Gastroesophageal sphincter (tissue), 4 donors: ENCODE measurements around the gene MPZ. TPM values are rescaled to one million over a fixed set of nuclear protein-coding genes. Genes with fewer than 3 reads are reported as not detected.

Source experiments
- ATAC-seq: fragments of 150-250 bp; one replicate; pipeline ENCODE4 v1.9.1; 2016; ENCODE audit warnings: mild to moderate bottlenecking, moderate library complexity
- H3K27ac ChIP-seq, 4 donors: fragments of 200-600 bp; sonication (generic) in 3 of 4; 1 replicate in 3 of 4; 2 replicates in 1 of 4; pipeline ENCODE4 v1.5.1; 2016 to 2019
- H3K27me3 ChIP-seq: fragments of 200-600 bp; sonication (generic); one replicate; pipeline ENCODE4 v1.5.1; 2019
- H3K36me3 ChIP-seq, 2 donors: fragments of 200-600 bp; sonication (generic); one replicate each; pipeline ENCODE4 v1.5.1; 2019; ENCODE audit warnings: control low read depth in 1 of 2
- H3K4me1 ChIP-seq, 3 donors: fragments of 200-600 bp; sonication (generic); 1 replicate in 2 of 3; 2 replicates in 1 of 3; pipeline ENCODE4 v1.5.1; 2016 to 2019; ENCODE audit warnings: control low read depth in 2 of 3
- H3K4me3 ChIP-seq, 2 donors: fragments of 200-600 bp; sonication (generic); one replicate each; pipeline ENCODE4 v1.5.1; 2019; ENCODE audit warnings: mild to moderate bottlenecking in 1 of 2, moderate library complexity in 1 of 2
- H3K9me3 ChIP-seq, 3 donors: fragments of 200-600 bp; sonication (generic); one replicate each; pipeline ENCODE4 v1.5.1; 2017 to 2019; ENCODE audit warnings: control low read depth in 2 of 3
- EP300 ChIP-seq: sonication (generic); formaldehyde crosslinking; IDR thresholded peaks from one replicate; pipeline ENCODE4 v1.6.1; 2017; ENCODE audit warnings: antibody characterized with exemption, mild to moderate bottlenecking
- POLR2A ChIP-seq, 2 donors: fragments of 450-650 bp; IDR thresholded peaks; one replicate each; pipeline ENCODE4 v1.6.1; 2017; ENCODE audit warnings: antibody characterized with exemption in 2 of 2, mild to moderate bottlenecking in 2 of 2, moderate library complexity in 1 of 2
- POLR2AphosphoS5 ChIP-seq: sonication (generic); formaldehyde crosslinking; IDR thresholded peaks from one replicate; pipeline ENCODE4 v1.6.1; 2017; ENCODE audit warnings: antibody characterized with exemption
- WGBS, 2 donors: methylation state at CpG; one replicate each; pipeline ENCODE4 v1.1.5; 2018; ENCODE audit warnings: low coverage in 1 of 2; 5-methylcytosine and 5-hydroxymethylcytosine counted together
- total RNA-seq, 4 donors: library from RNA; depleted of rRNA; stranded (reverse); fragments of >200 nt; gene quantifications; one replicate each; pipeline ENCODE4 v1.1.0, GENCODE V29; 2016
- TF ChIP-seq, protein P1 (sequence below), 4 experiments: fragments of 200-600 bp in 2 of 4; fragments of 450-650 bp in 2 of 4; sonication (generic) in 1 of 4; IDR thresholded peaks; one replicate each; pipeline ENCODE4 v1.5.1; 2017 to 2019; ENCODE audit warnings: antibody characterized with exemption in 4 of 4, mild to moderate bottlenecking in 2 of 4, moderate library complexity in 2 of 4

The MPZ gene
- total RNA-seq, result 10 to 100 TPM in 2 of 4 donors, 1 to 10 TPM in 2; 5.3 to 18.7 (median 9.4) TPM

DNA sequence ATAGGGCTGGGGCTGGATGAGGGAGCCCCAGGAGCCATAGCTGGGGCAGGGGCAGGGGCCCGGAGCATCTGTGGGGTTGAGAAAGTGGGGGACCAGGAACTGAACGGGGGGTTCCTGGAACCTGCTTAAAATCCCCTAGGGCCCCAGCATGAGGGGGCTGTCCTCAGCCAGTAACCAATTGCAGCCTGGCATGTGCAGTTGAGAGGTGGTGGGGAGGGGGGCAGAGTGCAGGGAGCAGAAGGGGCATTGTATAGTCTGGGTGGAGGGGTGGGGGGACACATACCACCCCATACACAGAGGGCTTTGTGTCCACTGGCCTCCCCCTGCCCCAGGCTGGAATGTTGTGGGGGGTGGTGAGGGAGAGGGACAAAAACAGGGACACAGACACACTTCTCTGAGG lies at the start of gene MPZ:
Gene MPZ (minus strand): TSS at position 101 of the 400 bp plus-strand sequence. CDS start 63 bp downstream, at position 38.
- Histone ChIP-seq H3K36me3 (no peaks in the 10 kb centered on the region), H3K27ac (peak within 1 kb of the TSS in 1 of 4 donors; percentile 16), H3K9me3 (no peaks in the 10 kb centered on the region), H3K4me3 (peak within 1 kb of the TSS in 1 of 2 donors; percentile 28), H3K27me3 (peaks cover 6% of the 10 kb centered on the region), H3K4me1 (peaks cover 0 to 27% (median 8%) of the 10 kb centered on the region in 3 donors)
- no peak for ATAC-seq
- TF ChIP-seq, protein P1, sequence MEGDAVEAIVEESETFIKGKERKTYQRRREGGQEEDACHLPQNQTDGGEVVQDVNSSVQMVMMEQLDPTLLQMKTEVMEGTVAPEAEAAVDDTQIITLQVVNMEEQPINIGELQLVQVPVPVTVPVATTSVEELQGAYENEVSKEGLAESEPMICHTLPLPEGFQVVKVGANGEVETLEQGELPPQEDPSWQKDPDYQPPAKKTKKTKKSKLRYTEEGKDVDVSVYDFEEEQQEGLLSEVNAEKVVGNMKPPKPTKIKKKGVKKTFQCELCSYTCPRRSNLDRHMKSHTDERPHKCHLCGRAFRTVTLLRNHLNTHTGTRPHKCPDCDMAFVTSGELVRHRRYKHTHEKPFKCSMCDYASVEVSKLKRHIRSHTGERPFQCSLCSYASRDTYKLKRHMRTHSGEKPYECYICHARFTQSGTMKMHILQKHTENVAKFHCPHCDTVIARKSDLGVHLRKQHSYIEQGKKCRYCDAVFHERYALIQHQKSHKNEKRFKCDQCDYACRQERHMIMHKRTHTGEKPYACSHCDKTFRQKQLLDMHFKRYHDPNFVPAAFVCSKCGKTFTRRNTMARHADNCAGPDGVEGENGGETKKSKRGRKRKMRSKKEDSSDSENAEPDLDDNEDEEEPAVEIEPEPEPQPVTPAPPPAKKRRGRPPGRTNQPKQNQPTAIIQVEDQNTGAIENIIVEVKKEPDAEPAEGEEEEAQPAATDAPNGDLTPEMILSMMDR (IDR thresholded peaks at IDR 0.05), result no peak
- TF ChIP-seq POLR2A (IDR thresholded peaks at IDR 0.05) (no peak), POLR2AphosphoS5 (no peak), EP300 (no peak)
- 14 to 29% methylated on average over 1 of the region's 2 CpGs for WGBS, 2 donors

DNA sequence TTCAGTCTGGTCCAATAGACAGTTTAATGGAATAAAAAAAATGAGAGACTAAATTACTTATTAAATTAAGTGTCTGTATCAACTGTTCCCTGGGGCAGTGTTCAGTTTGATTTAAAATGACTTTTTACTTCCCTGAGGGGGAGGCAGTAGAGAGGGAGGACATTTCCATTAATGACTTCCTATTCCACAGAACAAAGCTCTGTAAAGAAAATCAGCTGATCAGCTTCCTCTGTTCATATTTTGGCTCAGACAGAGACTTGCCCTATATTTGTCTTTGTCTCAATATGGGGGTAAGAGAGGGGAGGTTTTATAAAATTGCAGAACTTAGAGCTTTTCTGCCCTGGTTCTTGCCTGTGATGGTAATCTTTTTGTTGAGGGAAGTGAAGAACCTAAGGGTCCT lies 49.5 kb upstream of the MPZ start:
- H3K27ac ChIP-seq, result no peak overlapping the region
- peaks cover 0 to 42% of the 10 kb centered on the region in 2 donors for H3K36me3 ChIP-seq

DNA sequence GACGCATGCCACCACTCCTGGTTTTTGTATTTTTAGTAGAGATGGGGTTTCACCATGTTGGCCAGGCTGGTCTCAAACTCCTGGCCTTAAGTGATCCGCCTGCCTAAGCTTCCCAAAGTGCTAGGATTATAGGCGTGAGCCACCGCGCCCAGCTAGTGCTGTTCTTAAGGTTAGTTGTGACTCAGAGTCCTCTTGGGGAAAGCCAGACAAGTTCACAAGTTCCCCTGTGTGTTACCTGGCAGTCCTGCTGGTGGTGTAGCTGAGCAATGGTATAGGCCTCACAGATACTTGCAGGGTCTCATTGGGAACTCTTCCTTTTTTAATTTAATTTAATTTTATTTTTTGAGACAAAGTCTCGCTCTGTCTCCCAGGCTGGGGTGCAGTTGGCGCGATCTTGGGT lies 47.3 kb upstream of the MPZ start:
- TF ChIP-seq, protein P1 (IDR thresholded peaks at IDR 0.05), result no peak
- no peak for TF ChIP-seq POLR2A (IDR thresholded peaks at IDR 0.05)
- TF ChIP-seq EP300, result no peak
- no peaks in the 10 kb centered on the region for H3K27me3 ChIP-seq
- H3K4me1 ChIP-seq, result peaks cover 0 to 8% (median 0%) of the 10 kb centered on the region in 3 donors
- peaks cover 0 to 30% of the 10 kb centered on the region in 2 donors for H3K36me3 ChIP-seq
- no peaks in the 10 kb centered on the region for H3K9me3 ChIP-seq
- no peak for ATAC-seq
- WGBS, 2 donors, result 96% methylated on average over 7 of the region's 8 CpGs; no CpG with 5 or more reads in 1 of the 2 donors
- no peak overlapping the region for H3K4me3 ChIP-seq
- no peak overlapping the region for H3K27ac ChIP-seq

More for the DNA sequence above, 49.5 kb upstream of the MPZ start:
- H3K4me1 ChIP-seq, result peaks cover 0 to 8% (median 0%) of the 10 kb centered on the region in 3 donors
- no peak overlapping the region for H3K4me3 ChIP-seq
- ATAC-seq, result no peak
- no peaks in the 10 kb centered on the region for H3K27me3 ChIP-seq
- no peaks in the 10 kb centered on the region for H3K9me3 ChIP-seq
- TF ChIP-seq POLR2A (IDR thresholded peaks at IDR 0.05), result no peak
- no peak for TF ChIP-seq EP300
- TF ChIP-seq, protein P1 (IDR thresholded peaks at IDR 0.05), result no peak
- TF ChIP-seq POLR2AphosphoS5, result no peak

DNA sequence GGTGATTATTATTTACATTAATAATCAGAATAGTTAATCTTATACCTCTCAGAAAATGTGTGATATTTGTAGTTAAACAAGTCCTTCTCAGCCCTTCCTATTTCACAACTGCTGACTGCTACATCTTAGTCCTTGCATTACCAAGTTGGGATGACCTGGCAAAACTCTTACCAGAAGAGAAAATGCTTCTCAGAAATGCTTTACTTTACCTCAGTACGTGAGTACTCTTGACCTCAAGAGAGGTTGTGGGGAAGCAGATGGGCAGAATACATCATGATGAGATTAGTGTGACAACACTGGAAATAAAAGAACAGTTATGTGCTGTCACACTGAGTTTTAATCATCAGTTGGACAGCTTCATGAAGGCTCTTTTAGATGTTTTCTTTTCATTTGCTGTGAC lies 41.7 kb upstream of the MPZ start:
- H3K36me3 ChIP-seq, result peaks cover 0 to 33% of the 10 kb centered on the region in 2 donors
- 64 to 73% methylated on average over 1 of the region's 1 CpG for WGBS, 2 donors
- ATAC-seq, result no peak
- no peaks in the 10 kb centered on the region for H3K9me3 ChIP-seq
- TF ChIP-seq, protein P1 (IDR thresholded peaks at IDR 0.05), result no peak
- no peak for TF ChIP-seq POLR2A (IDR thresholded peaks at IDR 0.05)
- peaks cover 0 to 11% (median 0%) of the 10 kb centered on the region in 3 donors for H3K4me1 ChIP-seq
- no peak overlapping the region for H3K4me3 ChIP-seq
- H3K27me3 ChIP-seq, result no peaks in the 10 kb centered on the region
- no peak overlapping the region for H3K27ac ChIP-seq

DNA sequence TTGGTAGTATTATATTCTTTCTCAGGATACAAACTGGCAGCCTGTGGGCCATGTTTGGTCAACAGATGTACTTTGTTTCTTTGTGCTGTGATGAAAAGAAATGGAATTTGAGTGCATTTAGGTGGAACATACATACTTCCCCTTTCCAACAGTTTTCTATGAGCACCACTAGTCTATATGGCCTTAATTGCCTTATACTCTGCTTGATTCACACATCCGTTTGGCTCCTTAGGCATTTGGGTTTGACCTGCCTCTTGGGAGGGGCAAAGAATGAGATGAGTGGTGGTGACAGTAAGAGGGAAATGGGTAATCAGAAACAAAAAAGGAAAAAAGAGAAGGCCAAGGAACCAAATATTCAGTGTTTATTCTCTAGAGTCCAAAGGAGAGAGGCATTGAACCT lies 40.9 kb upstream of the MPZ start:
- WGBS, 2 donors, result 67% methylated on average over 1 of the region's 1 CpG
- ATAC-seq, result no peak

More for the DNA sequence above, 40.9 kb upstream of the MPZ start:
- TF ChIP-seq, protein P1 (IDR thresholded peaks at IDR 0.05), result no peak
- TF ChIP-seq POLR2AphosphoS5, result no peak
- Histone ChIP-seq H3K9me3 (no peaks in the 10 kb centered on the region), H3K27me3 (no peaks in the 10 kb centered on the region), H3K27ac (no peak overlapping the region), H3K36me3 (peaks cover 0 to 36% of the 10 kb centered on the region in 2 donors), H3K4me3 (no peak overlapping the region), H3K4me1 (peaks cover 0 to 11% (median 0%) of the 10 kb centered on the region in 3 donors)
